ENCODE results near the gene PUM1. TPM values are rescaled to one million over a fixed set of nuclear protein-coding genes. Genes with fewer than 3 reads are reported as not detected.

Gene PUM1
- polyA plus RNA-seq, 1 donor = 71.9 TPM

DNA sequence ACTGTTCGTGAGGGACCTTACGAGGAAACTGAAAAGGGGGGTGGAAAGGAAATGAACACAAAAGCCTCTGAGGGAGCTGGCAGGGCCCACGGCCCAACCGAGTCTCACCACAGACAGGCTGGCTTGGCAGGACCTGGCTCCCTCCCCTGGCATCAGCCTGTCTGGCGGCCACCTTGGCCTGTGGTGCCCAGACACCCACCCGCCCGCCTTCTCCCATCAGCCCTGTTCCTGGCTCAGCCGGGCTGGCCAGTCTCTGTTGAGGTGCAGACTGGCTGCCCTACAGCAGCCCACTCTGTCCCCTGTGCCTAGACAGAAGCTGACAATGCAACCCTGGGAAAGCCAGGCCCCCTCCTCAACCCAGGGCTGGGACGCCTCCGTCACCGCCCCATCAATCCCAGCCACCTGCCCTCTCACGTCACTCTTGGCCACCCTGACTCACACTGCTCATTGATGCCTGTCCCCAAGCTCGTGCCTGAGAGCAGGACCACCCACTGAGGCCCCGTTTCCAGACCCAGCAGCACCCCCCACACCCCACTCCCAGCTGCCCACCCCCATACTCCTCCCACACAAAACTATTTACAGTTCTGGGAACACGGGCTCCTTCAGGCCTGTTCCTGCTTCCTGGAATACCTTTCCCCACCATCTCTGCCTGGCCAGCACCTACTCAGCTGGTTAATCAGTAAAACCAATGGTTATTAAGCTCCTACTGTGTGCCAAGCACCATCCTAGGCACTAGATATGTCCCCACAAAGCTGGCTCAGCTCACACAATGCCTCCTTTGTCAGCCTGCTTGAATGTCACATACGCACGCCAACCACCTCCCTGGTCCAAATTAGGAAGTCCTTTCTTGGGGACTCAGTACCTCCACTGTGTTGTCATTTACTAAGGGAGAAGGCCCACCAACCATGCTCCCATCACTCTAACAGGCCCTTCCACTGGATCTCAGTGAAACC lies 179.7 kb downstream of the PUM1 start:
- H3K27me3 ChIP-seq (ENCODE audit: control insufficient read depth, insufficient read depth, low read length) = no peaks in the 10 kb centered on the region
- H3K4me1 ChIP-seq (ENCODE audit: control insufficient read depth, insufficient read depth, low read length) = peaks cover 12% of the 10 kb centered on the region
- no peaks in the 10 kb centered on the region for H3K9me3 ChIP-seq (ENCODE audit: control insufficient read depth, low read depth, low read length)
- H3K36me3 ChIP-seq (ENCODE audit: control insufficient read depth, insufficient read depth, low read length) = no peaks in the 10 kb centered on the region
- H3K4me3 ChIP-seq (ENCODE audit: low read length) = no peak overlapping the region
- WGBS (ENCODE audit: insufficient coverage, low lambda C conversion rate) = 100% methylated on average over 2 of the region's 17 CpGs
- no peak overlapping the region for H3K27ac ChIP-seq (ENCODE audit: low read length)
- DNase-seq = no peak

DNA sequence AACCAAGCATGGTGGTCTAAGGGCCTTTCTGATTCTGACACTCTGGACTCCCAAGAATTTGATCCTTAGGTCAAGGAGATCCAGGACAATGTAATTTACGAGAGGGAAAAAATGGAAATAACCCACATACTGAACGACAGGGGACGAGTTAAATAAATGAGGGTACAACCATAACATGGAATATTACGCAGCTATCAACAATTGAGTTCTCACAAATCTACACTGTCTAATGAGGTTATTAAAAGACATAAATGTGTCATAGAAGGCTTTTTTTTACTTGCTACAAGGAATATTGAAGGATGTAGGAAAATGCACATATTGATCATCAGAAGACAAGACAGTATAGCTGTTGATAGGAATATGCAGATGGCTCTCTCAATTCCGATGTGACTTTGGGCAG lies 180.8 kb downstream of the PUM1 start:
- Histone ChIP-seq H3K4me1 (ENCODE audit: control insufficient read depth, insufficient read depth, low read length) (peaks cover 8% of the 10 kb centered on the region), H3K27me3 (ENCODE audit: control insufficient read depth, insufficient read depth, low read length) (no peaks in the 10 kb centered on the region), H3K27ac (ENCODE audit: low read length) (no peak overlapping the region), H3K36me3 (ENCODE audit: control insufficient read depth, insufficient read depth, low read length) (no peaks in the 10 kb centered on the region), H3K4me3 (ENCODE audit: low read length) (no peak overlapping the region), H3K9me3 (ENCODE audit: control insufficient read depth, low read depth, low read length) (no peaks in the 10 kb centered on the region)
- DNase-seq = no peak
- 96% methylated on average over 3 of the region's 5 CpGs for WGBS (ENCODE audit: insufficient coverage, low lambda C conversion rate)

DNA sequence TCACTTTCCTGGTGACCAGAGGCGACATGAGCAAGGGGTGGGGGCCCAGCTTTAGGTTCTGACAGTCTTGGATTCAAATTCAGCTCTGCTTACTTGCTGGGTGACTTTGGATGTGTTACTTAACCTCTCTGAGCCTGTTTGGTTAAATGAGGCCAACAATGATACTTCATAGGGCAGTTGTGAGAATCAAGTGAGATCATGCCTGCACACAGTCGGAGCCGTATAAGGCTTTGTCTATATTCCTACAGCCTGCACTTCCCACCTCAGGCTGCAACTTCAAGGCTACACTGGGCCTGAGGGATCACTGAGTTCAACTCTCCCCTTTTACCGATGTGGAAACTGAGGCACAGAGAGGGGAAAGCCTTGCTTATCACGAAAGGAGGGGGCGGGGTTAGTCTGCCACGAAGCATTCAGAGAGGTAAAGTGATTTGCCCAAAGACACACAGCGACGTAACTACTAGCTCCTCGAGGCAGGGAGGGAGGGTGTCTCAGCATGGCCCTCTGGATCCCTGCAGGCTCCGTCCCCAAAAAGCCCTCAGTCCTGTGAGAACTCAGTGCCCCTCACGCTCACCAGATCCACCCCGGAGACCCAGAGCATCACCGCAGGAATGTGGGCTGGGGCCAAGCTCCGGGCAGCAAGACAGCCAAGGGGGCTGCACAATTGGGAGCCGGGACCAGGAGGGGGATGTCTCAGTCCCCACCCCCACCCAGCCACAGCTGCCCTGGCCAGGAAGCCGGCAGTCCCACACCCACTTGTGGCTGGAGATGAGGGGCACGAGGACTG lies 181.9 kb downstream of the PUM1 start:
- no peaks in the 10 kb centered on the region for H3K27me3 ChIP-seq (ENCODE audit: control insufficient read depth, insufficient read depth, low read length)
- no peaks in the 10 kb centered on the region for H3K9me3 ChIP-seq (ENCODE audit: control insufficient read depth, low read depth, low read length)
- H3K27ac ChIP-seq (ENCODE audit: low read length) = no peak overlapping the region
- H3K4me3 ChIP-seq (ENCODE audit: low read length) = no peak overlapping the region
- H3K4me1 ChIP-seq (ENCODE audit: control insufficient read depth, insufficient read depth, low read length) = peaks cover 6% of the 10 kb centered on the region
- WGBS (ENCODE audit: insufficient coverage, low lambda C conversion rate) = no CpG with 5 or more reads among the region's 18 CpGs
- H3K36me3 ChIP-seq (ENCODE audit: control insufficient read depth, insufficient read depth, low read length) = no peaks in the 10 kb centered on the region
- no peak for DNase-seq

DNA sequence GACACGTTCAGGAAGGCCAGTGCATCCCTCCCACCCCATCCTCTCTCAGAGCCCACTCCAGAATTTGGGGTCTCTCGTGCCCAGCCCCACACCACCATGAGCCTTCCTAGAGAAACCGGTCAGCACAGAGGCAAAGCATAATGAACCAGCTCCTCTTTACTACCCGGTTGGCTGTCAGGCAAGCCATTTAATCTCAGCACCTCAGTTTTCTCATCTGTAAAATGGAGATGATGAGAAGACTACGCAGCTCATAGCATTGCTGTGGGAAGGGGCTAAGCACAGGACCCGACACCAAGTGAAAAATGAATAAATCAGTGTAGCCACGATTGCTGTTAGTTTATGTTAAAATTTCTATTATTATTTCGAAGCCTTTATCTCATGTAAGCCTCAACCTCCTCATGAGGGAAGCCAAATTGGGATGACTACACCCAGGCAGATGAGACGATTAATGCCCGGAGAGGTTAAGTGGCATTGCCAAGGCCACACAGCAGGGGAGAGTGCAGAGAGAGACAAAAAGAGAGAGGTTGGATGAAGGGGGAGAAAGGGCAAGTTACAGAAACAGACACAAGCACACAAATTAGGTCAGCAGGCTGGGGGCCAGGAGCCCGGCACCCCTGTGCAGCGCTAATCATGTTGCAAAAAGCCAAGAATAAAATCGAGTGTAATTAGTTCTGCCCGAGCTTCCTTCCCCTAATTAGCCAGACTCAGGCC lies 182.7 kb downstream of the PUM1 start:
- WGBS (ENCODE audit: insufficient coverage, low lambda C conversion rate) = 90% methylated on average over 2 of the region's 14 CpGs
- no peak for DNase-seq
- H3K36me3 ChIP-seq (ENCODE audit: control insufficient read depth, insufficient read depth, low read length) = no peaks in the 10 kb centered on the region
- H3K4me3 ChIP-seq (ENCODE audit: low read length) = no peak overlapping the region
- no peak overlapping the region for H3K27ac ChIP-seq (ENCODE audit: low read length)
- H3K27me3 ChIP-seq (ENCODE audit: control insufficient read depth, insufficient read depth, low read length) = no peaks in the 10 kb centered on the region
- H3K9me3 ChIP-seq (ENCODE audit: control insufficient read depth, low read depth, low read length) = no peaks in the 10 kb centered on the region
- peaks cover 4% of the 10 kb centered on the region for H3K4me1 ChIP-seq (ENCODE audit: control insufficient read depth, insufficient read depth, low read length)

Other genes with a start within 250 kb of the PUM1 start
- gene SDC3, start 157.0 kb downstream of the PUM1 start, polyA plus RNA-seq = 51.8 TPM
- 2.7 TPM for gene NKAIN1, start 174.2 kb upstream of the PUM1 start, polyA plus RNA-seq
- gene SNRNP40, start 231.1 kb upstream of the PUM1 start, polyA plus RNA-seq = 45.9 TPM
- 28.5 TPM for gene ZCCHC17, start 231.3 kb upstream of the PUM1 start, polyA plus RNA-seq